DOHH2 (cell line): ENCODE measurements around the gene KIZ.

Source experiments
- H3F3A ChIP-seq: fragments of 200-600 bp; sonication (generic), shearing (Covaris generic); 2 replicates; pipeline ENCODE4 v1.6.0; 2016; ENCODE audit warnings: antibody characterized with exemption, mild to moderate bottlenecking; ENCODE audit not compliant: control insufficient read depth, insufficient read depth
- H3K27ac ChIP-seq: fragments of 200-600 bp; sonication (generic); 2 replicates; pipeline ENCODE4 v1.5.1; 2014; ENCODE audit warnings: low read depth, mild to moderate bottlenecking, low read length, moderate library complexity
- H3K27me3 ChIP-seq: fragments of 200-600 bp; sonication (generic); 2 replicates; pipeline ENCODE4 v1.6.1; 2014; ENCODE audit warnings: mild to moderate bottlenecking, low read length, mixed read lengths; ENCODE audit not compliant: control insufficient read depth
- H3K36me3 ChIP-seq: fragments of 200-600 bp; sonication (generic); 2 replicates; pipeline ENCODE4 v1.6.1; 2014; ENCODE audit warnings: mild to moderate bottlenecking, low read length, moderate library complexity, mixed read lengths; ENCODE audit not compliant: control insufficient read depth
- H3K4me1 ChIP-seq: fragments of 200-600 bp; sonication (generic); 2 replicates; pipeline ENCODE4 v1.6.1; 2014; ENCODE audit warnings: mild to moderate bottlenecking, low read length, mixed read lengths; ENCODE audit not compliant: control insufficient read depth
- H3K4me2 ChIP-seq: fragments of 200-600 bp; sonication (generic); 2 replicates; pipeline ENCODE4 v1.6.0; 2014; ENCODE audit warnings: mild to moderate bottlenecking, low read length, moderate library complexity
- H3K4me3 ChIP-seq: fragments of 200-600 bp; sonication (generic); 2 replicates; pipeline ENCODE4 v1.5.1; 2014; ENCODE audit warnings: mild to moderate bottlenecking, low read length, mixed read lengths
- H3K79me2 ChIP-seq: fragments of 200-600 bp; sonication (generic); 2 replicates; pipeline ENCODE4 v1.6.1; 2014; ENCODE audit warnings: mild to moderate bottlenecking, low read length, mixed read lengths; ENCODE audit not compliant: control insufficient read depth
- H3K9me2 ChIP-seq: fragments of 200-600 bp; sonication (generic); replicated peaks from 2 replicates; pipeline ENCODE4 v1.6.1; 2014; ENCODE audit warnings: mild to moderate bottlenecking, low read length, mixed read lengths; ENCODE audit not compliant: control insufficient read depth
- H3K9me3 ChIP-seq: fragments of 200-600 bp; sonication (generic); 2 replicates; pipeline ENCODE4 v1.6.1; 2014; ENCODE audit warnings: antibody characterized with exemption, low read length, mixed read lengths; ENCODE audit not compliant: control insufficient read depth, insufficient read depth
- H4K20me1 ChIP-seq: fragments of 200-600 bp; sonication (generic); 2 replicates; pipeline ENCODE4 v1.6.0; 2014; ENCODE audit warnings: low read depth, mild to moderate bottlenecking, antibody characterized with exemption, low read length, moderate library complexity; ENCODE audit not compliant: control insufficient read depth, insufficient read depth
- CTCF ChIP-seq: fragments of 200-600 bp; sonication (generic); IDR thresholded peaks from one replicate; pipeline ENCODE4 v1.5.1; 2014; ENCODE audit warnings: antibody characterized with exemption, mild to moderate bottlenecking, low read depth, low read length; ENCODE audit not compliant: poor library complexity, severe bottlenecking
- EZH2phosphoT487 ChIP-seq: fragments of 200-600 bp; sonication (generic); IDR thresholded peaks from 2 replicates; pipeline ENCODE4 v1.6.1; 2017; ENCODE audit warnings: borderline replicate concordance, mild to moderate bottlenecking, antibody characterized with exemption, low read length, moderate library complexity, mixed read lengths

The KIZ gene

GRCh38 chr20:21125072-21125848 lies 622 bp upstream of the KIZ start:
- no peaks in the 10 kb centered on the region for H3K36me3 ChIP-seq
- H3K9me2 ChIP-seq: no peaks in the 10 kb centered on the region
- peaks cover 17% of the 10 kb centered on the region for H3K79me2 ChIP-seq
- H3K27me3 ChIP-seq: no peaks in the 10 kb centered on the region
- H3K27ac ChIP-seq: no peak overlapping the region
- H3K9me3 ChIP-seq: no peaks in the 10 kb centered on the region
- TF ChIP-seq EZH2phosphoT487: no peak
- TF ChIP-seq CTCF: no peak
- no peaks in the 10 kb centered on the region for H4K20me1 ChIP-seq
- peak overlapping the region; percentile 97 for H3K4me2 ChIP-seq
- peaks cover 17% of the 10 kb centered on the region for H3K4me1 ChIP-seq
- H3K4me3 ChIP-seq: peak overlapping the region; percentile 90
- no peaks in the 10 kb centered on the region for H3F3A ChIP-seq

DNA sequence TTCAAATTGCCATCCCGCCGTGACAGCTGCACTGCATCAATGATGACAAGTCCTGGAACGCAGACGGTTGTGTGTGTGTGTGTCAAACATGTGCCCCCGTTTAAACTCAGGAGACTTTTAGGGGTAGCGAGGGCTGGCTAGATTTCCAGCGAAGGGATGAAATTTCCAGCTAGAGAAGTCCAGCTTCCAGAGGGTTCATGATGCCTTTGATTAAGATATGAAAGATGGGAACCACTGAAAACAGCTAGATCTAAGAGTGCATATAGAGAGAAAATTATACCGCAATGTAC lies 644 bp downstream of the KIZ start:
- Histone ChIP-seq H3K79me2 (peaks cover 17% of the 10 kb centered on the region), H3K9me2 (no peaks in the 10 kb centered on the region), H4K20me1 (no peaks in the 10 kb centered on the region), H3K4me2 (peak overlapping the region; percentile 83), H3K9me3 (no peaks in the 10 kb centered on the region), H3K27ac (0 out of 2 replicates have a peak overlapping the region, but pooled peaks have one; percentile 49), H3K4me3 (peak overlapping the region; percentile 90), H3K27me3 (no peaks in the 10 kb centered on the region), H3F3A (no peaks in the 10 kb centered on the region), H3K36me3 (no peaks in the 10 kb centered on the region), H3K4me1 (peaks cover 17% of the 10 kb centered on the region)
- TF ChIP-seq EZH2phosphoT487 (no peak), CTCF (no peak)

GRCh38 chr20:21127201-21127981 lies 1.5 kb downstream of the KIZ start:
- Histone ChIP-seq H3K4me3 (peak overlapping the region; percentile 90), H3K27ac (no peak overlapping the region), H3K36me3 (no peaks in the 10 kb centered on the region)

More at GRCh38 chr20:21127201-21127981, 1.5 kb downstream of the KIZ start:
- Histone ChIP-seq H3F3A (no peaks in the 10 kb centered on the region), H3K9me2 (no peaks in the 10 kb centered on the region), H3K79me2 (peaks cover 17% of the 10 kb centered on the region), H3K9me3 (no peaks in the 10 kb centered on the region), H3K4me2 (peak overlapping the region; percentile 83), H3K4me1 (peaks cover 17% of the 10 kb centered on the region), H4K20me1 (no peaks in the 10 kb centered on the region), H3K27me3 (no peaks in the 10 kb centered on the region)
- TF ChIP-seq CTCF (no peak), EZH2phosphoT487 (no peak)
